Loucy (cell line): ENCODE results near the gene FTCD.

Source experiments
- CTCF ChIP-seq: fragments of 200-600 bp; sonication (generic); conservative IDR thresholded peaks from 2 replicates; pipeline ENCODE4 v1.5.1; 2014; ENCODE audit warnings: mild to moderate bottlenecking, antibody characterized with exemption, low read length
- EZH2phosphoT487 ChIP-seq: fragments of 200-600 bp; IDR thresholded peaks from 2 replicates; pipeline ENCODE4 v1.6.1; 2018; ENCODE audit warnings: antibody characterized with exemption, mild to moderate bottlenecking, moderate library complexity, borderline replicate concordance

DNA sequence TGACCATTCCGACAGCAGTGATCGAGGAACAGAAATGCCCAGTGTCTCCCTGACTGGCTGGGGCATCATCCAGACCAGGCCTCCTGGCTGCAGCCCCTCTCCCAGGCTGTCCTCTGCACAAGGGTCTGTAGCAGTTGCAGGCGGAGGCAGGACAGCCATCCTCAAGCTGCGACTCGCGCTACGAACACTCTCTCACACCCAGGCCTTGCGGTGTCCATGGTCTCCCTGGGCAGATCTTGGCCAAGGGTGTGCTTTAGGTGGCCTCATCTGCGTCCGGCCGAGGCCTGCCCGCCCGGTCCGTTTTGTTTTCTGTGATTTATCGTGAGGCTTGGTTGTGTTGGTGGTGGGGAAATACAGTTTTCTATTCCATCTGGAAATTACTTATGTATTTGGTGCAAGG, 15.7 kb downstream of the FTCD start:
- TF ChIP-seq CTCF (no peak), EZH2phosphoT487 (no peak)
